HG03095 (cell line): ENCODE data around the gene MBD4.
A peak's percentile ranks its signal among the peaks of the same experiment; 100 is the strongest.

Source experiments
- ATAC-seq: cut with Tn5 transposase; IDR thresholded peaks from one replicate; pipeline ENCODE4 v1.9.1; 2021; ENCODE audit warnings: moderate library complexity; ENCODE audit not compliant: unreplicated experiment

The MBD4 gene

DNA sequence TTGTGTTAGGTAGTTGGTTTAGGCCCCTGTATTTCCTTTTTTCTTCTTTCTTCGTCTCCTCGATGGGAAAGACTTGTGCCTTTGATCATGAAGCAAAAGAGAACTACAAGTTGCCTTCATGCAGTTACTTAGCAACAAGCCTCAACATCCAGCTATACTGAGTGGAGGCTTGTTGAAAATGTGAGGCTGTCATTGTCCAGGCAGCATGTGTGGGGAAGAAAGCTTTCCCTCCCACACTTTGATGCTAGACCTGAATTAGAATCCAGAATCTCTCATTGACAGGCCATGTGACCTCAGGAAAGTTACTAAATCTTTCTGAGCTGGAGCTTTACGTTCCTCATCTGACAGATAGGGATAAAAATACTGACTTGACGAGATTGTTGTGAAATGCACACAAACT lies 24.0 kb upstream of the MBD4 start:
- no peak for ATAC-seq

GRCh38 chr3:129463094-129463493 lies 23.3 kb upstream of the MBD4 start:
- no peak for ATAC-seq

DNA sequence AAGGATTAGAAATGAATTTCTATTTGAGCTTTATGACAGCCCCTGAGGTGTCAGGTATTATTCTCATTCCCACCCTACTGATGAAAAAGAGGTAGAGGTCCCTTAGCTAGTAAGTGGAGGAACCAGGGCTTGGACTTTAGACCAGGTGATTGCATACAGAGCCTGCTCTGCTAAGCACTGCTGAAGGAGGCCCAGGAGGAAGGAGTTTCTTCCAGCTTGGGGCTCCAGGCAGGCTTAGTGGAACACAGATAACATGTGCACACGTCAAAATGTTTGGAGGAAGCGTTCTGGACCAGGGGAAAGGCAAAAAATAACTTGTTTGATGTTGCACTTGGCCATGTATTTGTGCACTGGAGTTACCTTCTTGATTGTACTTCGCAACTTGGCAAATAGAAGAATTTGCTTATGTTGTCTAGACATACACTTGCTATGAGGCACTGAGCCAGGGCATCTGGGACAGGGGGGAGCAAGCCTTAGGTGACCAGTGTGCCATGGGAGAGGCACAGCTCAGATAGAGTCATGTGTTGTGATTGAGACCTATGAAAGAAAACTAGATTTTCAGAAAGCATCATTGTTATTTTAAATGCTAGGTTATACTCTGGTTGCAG lies 22.7 kb upstream of the MBD4 start:
- no peak for ATAC-seq

DNA sequence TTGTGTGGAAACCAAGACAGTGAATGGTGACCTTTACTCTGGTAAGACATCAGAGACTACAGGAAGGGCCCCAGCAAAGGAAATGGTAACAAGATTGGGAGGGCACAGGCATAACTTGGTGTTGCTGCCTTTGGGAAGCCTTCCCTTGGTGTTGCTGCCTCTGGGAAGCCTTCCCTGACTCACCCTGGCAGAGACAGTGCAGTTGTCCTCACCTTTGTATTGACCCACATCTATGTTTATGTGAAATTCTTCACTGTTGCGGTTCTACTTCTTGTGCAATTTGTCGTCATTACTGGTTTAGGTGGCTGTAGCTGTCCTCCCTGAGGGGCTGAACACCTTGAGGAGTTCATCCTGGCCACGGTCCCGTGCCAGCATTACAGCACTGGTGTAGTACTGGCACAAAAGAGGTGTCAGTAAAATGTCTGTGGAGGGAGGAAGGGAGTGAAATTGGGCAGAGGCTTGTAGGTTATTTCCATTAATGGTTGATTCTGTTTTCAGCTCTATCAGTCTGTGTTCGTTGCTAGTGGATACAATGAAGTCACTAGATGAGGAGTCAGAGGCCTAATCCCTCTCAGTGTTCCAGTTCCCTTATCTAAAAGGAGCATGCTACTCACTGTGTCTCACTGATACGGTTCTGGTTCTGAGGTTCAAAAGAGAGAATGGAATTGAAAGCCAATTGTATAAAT lies 21.9 kb upstream of the MBD4 start:
- peak; percentile 7 for ATAC-seq

- peak; percentile 45 for ATAC-seq
These were observed 21.3 kb upstream of the MBD4 start for GRCh38 chr3:129461022-129461421.

GRCh38 chr3:129460572-129460971 lies 20.8 kb upstream of the MBD4 start:
- no peak for ATAC-seq

DNA sequence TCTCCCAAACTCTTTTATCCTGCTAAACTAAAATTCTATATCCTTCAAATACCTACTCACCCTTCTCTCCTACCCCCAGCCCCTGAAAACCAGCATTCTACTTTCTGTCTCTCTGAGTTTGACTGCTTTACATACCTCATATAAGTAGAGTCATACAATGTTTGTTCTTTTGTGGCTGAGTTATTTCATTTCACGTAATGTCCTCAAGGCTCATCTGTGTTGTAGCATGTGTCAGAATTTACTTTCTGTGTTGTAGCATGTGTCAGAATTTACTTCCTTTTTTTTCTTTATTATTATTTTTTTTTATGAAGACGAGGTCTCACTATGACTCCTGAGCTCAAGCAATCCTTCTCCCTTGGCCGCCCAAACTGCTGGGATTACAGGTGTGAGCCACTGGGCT lies 20.4 kb upstream of the MBD4 start:
- ATAC-seq, result peak; percentile 53

GRCh38 chr3:129453732-129454131 lies 14.0 kb upstream of the MBD4 start:
- no peak for ATAC-seq

DNA sequence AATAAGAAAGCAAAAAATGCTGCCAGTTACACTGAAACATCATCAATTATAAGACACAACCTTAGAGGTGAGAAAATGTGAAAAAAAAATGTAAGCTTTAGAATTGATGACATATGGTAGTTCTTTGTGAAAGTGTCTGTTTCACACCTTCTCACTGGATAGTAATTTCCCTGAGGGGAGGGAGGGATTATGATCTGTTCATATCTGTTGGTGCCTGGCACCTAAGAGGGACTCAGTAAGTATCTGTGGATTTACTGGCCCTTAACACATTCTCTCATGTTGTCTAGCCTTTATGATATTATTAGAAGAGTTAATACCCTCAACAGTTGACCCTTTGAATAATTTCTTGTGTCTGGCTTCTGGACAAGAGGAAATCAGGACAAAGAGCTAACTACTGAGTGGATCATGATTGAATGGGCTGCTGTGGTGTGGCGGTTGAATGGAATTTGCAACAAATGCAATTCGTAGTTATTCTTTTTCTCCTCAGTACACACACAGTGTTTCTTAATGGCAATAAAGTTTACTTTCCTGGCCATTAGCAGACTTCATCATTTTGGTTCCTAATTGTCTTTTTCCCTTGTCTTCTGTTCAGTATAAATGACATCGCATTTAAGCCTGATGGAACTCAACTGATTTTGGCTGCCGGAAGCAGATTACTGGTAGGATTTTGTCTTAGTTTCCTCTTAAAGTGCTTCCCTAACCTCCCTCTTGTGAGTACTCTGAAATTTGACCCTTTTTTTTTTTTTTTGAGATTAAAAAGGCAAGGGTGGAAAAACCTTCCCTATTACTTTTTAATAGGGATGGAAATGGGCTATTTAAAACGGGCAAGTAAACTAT lies 9.7 kb upstream of the MBD4 start:
- ATAC-seq, result no peak

- ATAC-seq, result no peak
These were observed 8.6 kb upstream of the MBD4 start for GRCh38 chr3:129448186-129448895.

- ATAC-seq, result no peak
These were observed 7.2 kb upstream of the MBD4 start for GRCh38 chr3:129446926-129447325.

GRCh38 chr3:129445471-129445870 lies 5.7 kb upstream of the MBD4 start:
- no peak for ATAC-seq

DNA sequence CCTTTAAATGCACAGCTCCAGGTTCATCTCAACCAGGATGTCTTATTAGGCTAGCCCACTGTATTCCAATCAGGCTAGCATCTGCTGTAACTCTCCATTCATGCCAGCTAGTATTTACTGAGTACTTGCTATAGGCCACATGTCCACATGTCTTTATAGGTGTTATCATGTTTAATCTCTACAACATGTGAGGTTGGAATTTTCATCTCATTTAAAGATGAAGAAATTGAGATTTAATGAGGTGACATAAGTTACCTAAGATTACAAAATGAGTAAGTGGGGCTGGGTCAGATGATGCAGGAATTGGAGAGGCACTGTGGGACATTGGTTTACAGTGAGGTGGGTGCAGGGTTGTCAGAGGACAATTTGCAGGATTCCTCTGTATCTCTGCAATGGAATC lies 3.2 kb upstream of the MBD4 start:
- no peak for ATAC-seq

DNA sequence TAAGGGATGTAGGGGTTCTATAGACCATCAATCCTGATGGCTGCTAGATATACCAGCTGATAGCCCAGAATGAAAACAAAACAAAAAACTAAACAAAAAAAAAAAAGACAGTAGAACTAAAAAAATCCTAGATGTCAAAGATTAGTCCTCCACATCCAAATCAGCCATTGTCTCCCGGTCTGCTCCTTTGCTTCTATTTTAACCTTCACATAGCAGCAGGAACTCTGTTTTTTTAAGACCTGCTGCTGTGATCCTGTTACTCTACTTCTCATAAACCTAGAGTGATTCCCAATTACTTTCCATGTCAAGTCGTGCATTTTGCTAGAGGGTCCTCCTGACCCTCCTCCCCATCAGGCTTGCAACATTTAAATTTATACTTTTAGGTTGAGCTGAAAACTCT lies 2.7 kb upstream of the MBD4 start:
- no peak for ATAC-seq

DNA sequence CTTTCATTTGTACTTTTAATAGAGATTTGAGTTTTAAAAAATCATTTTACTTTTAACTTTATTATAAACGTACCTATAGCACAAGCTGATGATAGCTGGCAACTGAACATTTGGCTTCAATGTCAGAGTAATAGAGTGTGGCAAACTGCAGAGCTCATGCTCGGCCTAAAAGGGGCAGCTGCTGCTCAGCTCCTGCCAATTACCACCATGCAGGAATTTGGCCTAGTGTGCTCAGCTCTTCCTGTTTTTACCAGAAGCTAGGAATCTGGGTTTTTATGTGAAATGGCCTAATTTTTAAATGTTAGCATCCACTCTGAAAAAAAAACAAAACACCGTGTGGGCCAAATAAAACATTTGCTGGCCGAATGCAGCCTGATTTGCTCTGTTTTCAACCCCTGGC lies 2.0 kb upstream of the MBD4 start:
- ATAC-seq, result no peak

DNA sequence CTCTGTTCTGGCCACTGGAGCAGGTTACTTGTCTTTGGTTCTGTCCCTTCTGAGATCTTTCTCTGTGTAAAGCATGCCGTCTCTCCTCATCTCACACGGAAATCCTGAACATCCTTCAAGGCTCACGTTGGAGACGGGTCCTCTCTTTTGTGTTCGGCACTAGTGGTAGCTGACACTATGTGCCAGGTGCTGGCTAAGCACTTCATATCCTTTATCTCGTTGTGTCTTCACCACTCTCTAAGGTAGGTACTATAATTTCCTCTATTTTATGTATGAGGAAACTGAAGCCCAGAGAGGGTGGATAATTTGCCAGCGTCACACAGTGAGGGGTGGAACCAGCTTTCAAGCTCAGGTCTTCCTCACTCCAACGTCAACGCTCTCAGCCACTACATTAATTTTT lies 1.5 kb upstream of the MBD4 start:
- no peak for ATAC-seq

- ATAC-seq, result no peak
These were observed 956 bp upstream of the MBD4 start for GRCh38 chr3:129440618-129441190.

DNA sequence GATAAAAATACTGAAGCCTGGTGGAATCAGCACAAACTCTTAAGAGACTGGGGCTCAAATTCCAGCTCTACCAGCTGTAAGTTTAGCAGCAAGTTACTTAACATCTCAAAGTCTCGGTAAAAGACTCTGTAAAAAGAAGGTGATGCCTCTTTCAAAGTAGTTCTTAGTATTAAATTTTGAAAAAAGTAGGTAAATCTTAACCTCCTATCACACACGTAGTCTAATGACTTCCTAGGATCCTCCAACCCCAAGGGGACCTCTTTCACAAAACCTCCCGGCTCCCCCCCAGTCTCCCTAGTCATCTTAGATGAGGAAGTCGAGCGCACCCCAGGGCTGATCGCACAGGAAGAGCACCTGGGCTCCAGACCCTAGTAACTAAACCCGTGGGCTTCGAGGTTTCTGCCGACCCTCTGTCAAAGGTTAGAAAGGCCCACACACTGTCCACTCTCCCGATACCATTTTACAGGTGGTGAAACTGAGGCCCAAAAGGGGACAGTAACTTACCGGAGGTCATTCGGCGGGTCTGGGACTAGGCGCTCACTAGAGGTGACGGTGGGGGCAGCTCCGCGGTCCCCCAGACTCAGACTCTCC lies 427 bp downstream of the MBD4 start:
- peak; percentile 11 for ATAC-seq

DNA sequence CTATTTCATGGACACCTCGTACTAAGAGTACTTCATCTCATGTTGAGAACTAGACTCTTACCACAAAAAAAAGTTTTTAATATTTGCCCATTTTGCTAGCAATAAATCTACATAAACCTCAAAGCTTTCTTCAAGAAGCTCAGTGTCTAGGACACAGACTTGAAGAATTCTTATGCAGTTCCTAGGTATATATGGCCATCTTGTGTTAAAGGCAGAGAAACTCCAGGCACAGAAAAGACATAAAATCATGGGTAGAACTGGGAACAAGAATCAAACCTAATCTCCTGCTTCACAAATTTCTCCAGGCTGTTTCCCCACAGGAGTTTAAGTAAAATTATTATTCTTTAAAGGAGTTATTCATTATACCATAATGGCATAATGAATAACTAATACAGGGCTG lies 4.4 kb downstream of the MBD4 start:
- ATAC-seq, result no peak

DNA sequence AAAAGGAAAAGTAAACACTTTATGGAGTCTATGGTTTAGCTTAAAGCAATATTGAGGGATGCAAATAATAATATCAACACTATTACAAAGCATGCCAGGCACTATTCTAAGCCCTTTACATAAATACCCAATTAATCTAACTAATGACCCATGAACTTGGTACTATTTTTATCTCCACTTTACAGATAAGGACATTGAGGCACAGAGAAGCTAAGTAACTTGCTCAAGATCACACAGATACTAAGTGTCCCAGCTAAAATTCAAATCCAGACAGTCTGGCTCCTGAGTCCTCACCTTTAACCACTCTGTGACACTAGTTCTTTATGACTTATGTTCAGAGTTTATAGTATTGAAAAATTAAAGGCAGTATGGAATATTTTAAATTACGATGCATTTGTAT lies 5.6 kb downstream of the MBD4 start:
- no peak for ATAC-seq

GRCh38 chr3:129433565-129433964 lies 6.2 kb downstream of the MBD4 start:
- ATAC-seq, result no peak
